K562 (cell line): Measurements from ENCODE around the gene MBOAT2. TPM values are rescaled to one million over a fixed set of nuclear protein-coding genes. Genes with fewer than 3 reads are reported as not detected.

Source experiments
- ATAC-seq: fragments of 200-7000 bp; cut with Tn5 transposase; 3 replicates; pipeline ENCODE4 v1.9.1; 2020; ENCODE audit warnings: moderate library complexity
- BruUV-seq: library from RNA; stranded (reverse); fragments of 400-500 nt; replicated peaks from 2 replicates; lab custom pipeline; 2021; lab: Mats Ljungman, UMichigan
- CTCF ChIA-PET: fragments of 300-600 bp; formaldehyde crosslinking; extraction: SDS; loops from one replicate; lab custom pipeline; 2021; ENCODE audit warnings: low intra/inter-chr PET ratio; lab: Yijun Ruan, JAX
- POLR2A ChIA-PET: fragments of 300-600, 350-650 bp; sonication (Branson Sonifier 250); formaldehyde crosslinking; extraction: SDS; loops from one replicate; lab custom pipeline; 2021; ENCODE audit warnings: antibody characterized with exemption, inconsistent platforms; lab: Yijun Ruan, JAX
- DNase-seq, 4 experiments: peaks; one replicate each; pipeline versions ENCODE4 v3.0.0 to v3.0.0-alpha.2; 2011 to 2018; ENCODE audit warnings: low spot score in 3 of 4, mixed read lengths in 3 of 4; ENCODE audit errors: extremely low read depth in 1 of 4
- FAIRE-seq: peaks from 2 replicates; lab custom pipeline; 2011; peaks lifted over from hg19 to GRCh38; lab: Jason Lieb, UNC
- H2AFZ ChIP-seq: 2 replicates; pipeline ENCODE4 v1.6.0; 2011; ENCODE audit warnings: low read depth, low read length, control low read depth, inconsistent platforms
- H3K27ac ChIP-seq: fragments of 200-600 bp; 3 replicates; pipeline ENCODE4 v1.8.0; 2011; ENCODE audit warnings: low read depth, mild to moderate bottlenecking, control low read depth, inconsistent platforms, low read length, moderate library complexity, mixed read lengths; ENCODE audit errors: extremely low read depth
- H3K27me3 ChIP-seq, 2 experiments: fragments of 300-600 bp in 1 of 2; 2 replicates in 1 of 2; 3 replicates in 1 of 2; pipeline versions ENCODE4 v1.6.0 to v1.8.0; 2011; ENCODE audit warnings: inconsistent platforms in 2 of 2, low read length in 2 of 2, mild to moderate bottlenecking in 1 of 2, mixed read lengths in 1 of 2, moderate library complexity in 1 of 2; ENCODE audit not compliant: control insufficient read depth in 2 of 2, insufficient read depth in 2 of 2
- H3K36me3 ChIP-seq: fragments of 300-600 bp; 3 replicates; pipeline ENCODE4 v1.8.0; 2011; ENCODE audit warnings: mild to moderate bottlenecking, low read length, inconsistent platforms; ENCODE audit not compliant: control insufficient read depth, insufficient read depth
- H3K4me1 ChIP-seq, 2 experiments: fragments of 200-600 bp in 1 of 2; replicated peaks in 1 of 2; 2 replicates in 1 of 2; 3 replicates in 1 of 2; pipeline versions ENCODE4 v1.5.1 to v1.8.0; 2011; ENCODE audit warnings: inconsistent platforms in 2 of 2, low read length in 2 of 2, mild to moderate bottlenecking in 1 of 2, mixed read lengths in 1 of 2, moderate library complexity in 1 of 2; ENCODE audit not compliant: control insufficient read depth in 2 of 2, insufficient read depth in 2 of 2
- H3K4me2 ChIP-seq: 2 replicates; pipeline ENCODE4 v1.6.1; 2011; ENCODE audit warnings: low read length, control low read depth, inconsistent platforms, mixed read lengths; ENCODE audit not compliant: insufficient read depth
- H3K4me3 ChIP-seq: fragments of 200-600 bp; sonication (generic), shearing (Covaris generic); 2 replicates; pipeline ENCODE4 v1.5.1; 2016; ENCODE audit warnings: control low read depth, inconsistent platforms
- H3K79me2 ChIP-seq: fragments of 200-600 bp; 3 replicates; pipeline ENCODE4 v1.8.0; 2011; ENCODE audit warnings: low read length, inconsistent platforms; ENCODE audit not compliant: control insufficient read depth, insufficient read depth
- H3K9ac ChIP-seq, 2 experiments: 2 replicates each; pipeline versions ENCODE4 v1.6.0 to v1.6.1; 2011; ENCODE audit warnings: low read depth in 2 of 2, low read length in 2 of 2, control low read depth in 1 of 2, inconsistent platforms in 1 of 2, mild to moderate bottlenecking in 1 of 2, mixed read lengths in 1 of 2; ENCODE audit not compliant: insufficient read depth in 1 of 2
- H3K9me1 ChIP-seq: one replicate; pipeline ENCODE4 v1.6.0; 2011; ENCODE audit warnings: inconsistent platforms, mild to moderate bottlenecking, low read length, moderate library complexity; ENCODE audit not compliant: control insufficient read depth, insufficient read depth
- H3K9me3 ChIP-seq: replicated peaks from 2 replicates; pipeline ENCODE4 v1.5.1; 2011; ENCODE audit warnings: low read depth, low read length, inconsistent platforms; ENCODE audit not compliant: control insufficient read depth, insufficient read depth
- H4K20me1 ChIP-seq: replicated peaks from 2 replicates; pipeline ENCODE4 v1.6.1; 2011; ENCODE audit warnings: low read length, inconsistent platforms, mixed read lengths; ENCODE audit not compliant: control insufficient read depth, insufficient read depth
- EP300 ChIP-seq: IDR thresholded peaks from 2 replicates; pipeline ENCODE4 v1.6.1; 2012; ENCODE audit warnings: low read length, improper control_type of control experiment
- FOXJ2 ChIP-seq: fragments of 200-800 bp; sonication (Bioruptor generic); IDR thresholded peaks from 2 replicates; pipeline ENCODE4 v1.6.1; 2016; ENCODE audit warnings: missing genetic modification characterization, missing compliant biosample characterization
- JUN ChIP-seq, 2 experiments: sonication (generic) in 1 of 2; formaldehyde crosslinking in 1 of 2; IDR thresholded peaks; 2 replicates each; pipeline versions ENCODE4 v1.6.1 to v1.8.0; 2012 to 2022; ENCODE audit warnings: borderline replicate concordance in 2 of 2, mild to moderate bottlenecking in 2 of 2, improper control_type of control experiment in 1 of 2, low read depth in 1 of 2, low read length in 1 of 2, missing genetic modification reagents in 1 of 2
- NONO ChIP-seq, 2 experiments: fragments of 200-400 bp in 1 of 2; fragments of 450-650 bp in 1 of 2; formaldehyde crosslinking in 1 of 2; IDR thresholded peaks; 2 replicates each; pipeline ENCODE4 v1.6.1; 2017; ENCODE audit warnings: low read depth in 2 of 2, mild to moderate bottlenecking in 2 of 2, moderate library complexity in 2 of 2, low read length in 1 of 2
- RBM15 ChIP-seq: fragments of 200-400 bp; formaldehyde crosslinking; IDR thresholded peaks from 2 replicates; pipeline ENCODE4 v1.6.1; 2018; ENCODE audit warnings: mild to moderate bottlenecking, low read length, moderate library complexity; ENCODE audit not compliant: insufficient read depth
- SRF ChIP-seq, 2 experiments: fragments of 250-450, 450-650 bp in 1 of 2; sonication (Bioruptor Pico) in 1 of 2; sonication (generic) in 1 of 2; formaldehyde crosslinking; IDR thresholded peaks; 2 replicates each; pipeline versions ENCODE4 v1.5.0 to v1.5.1; 2020 to 2022; ENCODE audit warnings: mild to moderate bottlenecking in 1 of 2, missing genetic modification reagents in 1 of 2
- ZNF133 ChIP-seq: fragments of 250-450 bp; sonication (Bioruptor Pico); IDR thresholded peaks from 2 replicates; pipeline ENCODE4 v1.4.0; 2020; ENCODE audit warnings: mild to moderate bottlenecking
- WGBS: fragments of 100-300 bp; shearing (Covaris generic); methylation state at CpG from one replicate; pipeline ENCODE4 v1.1.6; 2016; ENCODE audit warnings: low coverage, mixed read lengths; ENCODE audit not compliant: insufficient coverage; ENCODE audit errors: missing lambda C conversion rate; 5-methylcytosine and 5-hydroxymethylcytosine counted together
- in situ Hi-C: fragments of 300-500 bp; cut with MboI; formaldehyde crosslinking; loops from 4 replicates; pipeline ENCODE4 v1.15.0; 2018; ENCODE audit warnings: inconsistent platforms, mixed read lengths
- intact Hi-C: fragments of 100-400 bp; cut with micrococcal nuclease; formaldehyde crosslinking; loops from 2 replicates; pipeline ENCODE4 v1.14.2; 2022
- polyA plus RNA-seq, 8 experiments: library from polyadenylated mRNA; depleted of rRNA in 4 of 8; stranded (reverse) in 5 of 8; unstranded in 3 of 8; fragments of >200 nt; fragmentation: Nextera tagmentation in 2 of 8; fragmentation: Illumina TruSeq in 1 of 8; extraction: Ambion mirVana in 2 of 8; extraction: Trizol in 1 of 8; gene quantifications; 2 replicates each; pipeline versions ENCODE4 v1.2.1 to v1.2.3, GENCODE V29; 2011 to 2014; ENCODE audit warnings: inconsistent platforms in 1 of 8, missing spikeins in 1 of 8
- total RNA-seq, 7 experiments: library from RNA; depleted of rRNA in 6 of 7; stranded (reverse); fragments of >200 nt in 6 of 7; fragmentation: Illumina TruSeq in 2 of 7; extraction: Trizol in 2 of 7; gene quantifications; 2 replicates each; pipeline versions ENCODE4 v1.2.1 to v1.2.3, GENCODE V29; 2011 to 2021; ENCODE audit warnings: low replicate concordance in 1 of 7
- TF ChIP-seq, protein P1 (sequence below): fragments of 450-650 bp; formaldehyde crosslinking; IDR thresholded peaks from 2 replicates; pipeline ENCODE4 v1.4.0; 2020; ENCODE audit warnings: mild to moderate bottlenecking

Gene MBOAT2
- total and polyA plus RNA-seq, 9 of the 15 experiments (the other 6 are each of a cell fraction or from before 2014, with no cell fraction given) = 8.4 to 122 (median 27.6) TPM

DNA sequence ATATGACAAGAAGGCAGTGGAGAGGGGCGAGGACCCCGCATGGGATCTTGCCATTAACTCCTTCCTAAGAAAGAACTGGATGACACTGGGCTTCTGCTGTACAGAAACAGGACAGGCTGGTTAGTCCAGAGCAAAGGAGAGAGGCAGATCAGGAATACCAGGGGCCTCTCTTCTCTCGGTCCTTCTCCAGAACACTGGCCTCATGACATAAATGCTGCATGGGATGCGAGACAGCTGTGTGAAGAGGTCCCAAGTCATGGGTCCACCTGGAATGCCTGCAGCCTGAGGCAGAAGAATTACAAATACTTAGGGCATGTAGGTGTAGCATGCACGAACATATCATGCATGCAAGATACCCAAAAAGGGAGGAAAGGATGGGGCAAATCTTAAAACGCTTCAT lies 9.1 kb downstream of the MBOAT2 start:
- Histone ChIP-seq H3K4me1 (peaks cover 14 to 35% of the 10 kb centered on the region in 2 experiments), H3K79me2 (peaks cover 97% of the 10 kb centered on the region), H3K9ac (no peak overlapping the region), H3K9me3 (no peaks in the 10 kb centered on the region), H3K4me2 (no peak overlapping the region), H3K36me3 (peaks cover 5% of the 10 kb centered on the region; the same call in 2 of the 3 replicates), H3K27ac (no peak overlapping the region), H4K20me1 (no peaks in the 10 kb centered on the region; the same call in 1 of the 2 replicates), H3K27me3 (no peaks in the 10 kb centered on the region), H3K4me3 (no peak overlapping the region), H2AFZ (no peak overlapping the region), H3K9me1 (no peaks in the 10 kb centered on the region)
- TF ChIP-seq FOXJ2 (tag) (no peak), RBM15 (no peak), NONO (IDR thresholded peaks at IDR 0.05; ENCODE audit: low read depth in 2 of 2, low read length in 1 of 2) (no peak), SRF (CRISPR knock-in tag; IDR thresholded peaks at IDR 0.05) (no peak), EP300 (no peak), JUN (IDR thresholded peaks at IDR 0.05; ENCODE audit: borderline replicate concordance, low read depth, low read length) (no peak), JUN (CRISPR knock-in tag; IDR thresholded peaks at IDR 0.05; ENCODE audit: borderline replicate concordance) (no peak), ZNF133 (CRISPR knock-in tag) (no peak)
- TF ChIP-seq, protein P1, sequence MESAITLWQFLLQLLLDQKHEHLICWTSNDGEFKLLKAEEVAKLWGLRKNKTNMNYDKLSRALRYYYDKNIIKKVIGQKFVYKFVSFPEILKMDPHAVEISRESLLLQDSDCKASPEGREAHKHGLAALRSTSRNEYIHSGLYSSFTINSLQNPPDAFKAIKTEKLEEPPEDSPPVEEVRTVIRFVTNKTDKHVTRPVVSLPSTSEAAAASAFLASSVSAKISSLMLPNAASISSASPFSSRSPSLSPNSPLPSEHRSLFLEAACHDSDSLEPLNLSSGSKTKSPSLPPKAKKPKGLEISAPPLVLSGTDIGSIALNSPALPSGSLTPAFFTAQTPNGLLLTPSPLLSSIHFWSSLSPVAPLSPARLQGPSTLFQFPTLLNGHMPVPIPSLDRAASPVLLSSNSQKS (CRISPR knock-in tag) = no peak
- ChIA-PET CTCF (no interaction called here), POLR2A (interaction anchor here (0.6 kb wide), 1 partner anchor 64 kb away, joined by 3 read pairs; no protein-coding TSS in a partner anchor)
- no TSS peak for BruUV-seq
- DNase-seq (no peak), FAIRE-seq (no peak), ATAC-seq (no peak)
- in situ Hi-C loops = no loop called here
- 67% methylated on average over 4 of the region's 6 CpGs for WGBS
- intact Hi-C loops = no loop called here
